Right lobe of liver (tissue), 6 donors: ENCODE results near the gene OS9. TPM values are rescaled to one million over a fixed set of nuclear protein-coding genes. Genes with fewer than 3 reads are reported as not detected.

Experiments used
- ATAC-seq, 4 donors: fragments of 200-7000 bp; cut with Tn5 transposase; one replicate each; pipeline ENCODE4 v1.9.1; 2020; ENCODE audit warnings: mild to moderate bottlenecking in 4 of 4, moderate library complexity in 4 of 4
- DNase-seq, 3 donors: peaks; one replicate each; pipeline ENCODE4 v3.0.0-alpha.2; 2020
- H3K27ac ChIP-seq, 3 donors: fragments of 200-600 bp; one replicate each; pipeline ENCODE4 v1.8.0; 2022
- H3K27me3 ChIP-seq, 2 donors: fragments of 200-600 bp; one replicate each; pipeline ENCODE4 v1.8.0; 2022
- H3K36me3 ChIP-seq, 4 donors: fragments of 200-600 bp; sonication (generic) in 1 of 4; one replicate each; pipeline versions ENCODE4 v1.5.1 to v1.8.0; 2017 to 2022; ENCODE audit warnings: control low read depth in 1 of 4
- H3K4me1 ChIP-seq, 4 donors: fragments of 200-600 bp; sonication (generic) in 1 of 4; one replicate each; pipeline versions ENCODE4 v1.5.1 to v1.8.0; 2017 to 2022; ENCODE audit warnings: control low read depth in 1 of 4
- H3K4me3 ChIP-seq, 3 donors: fragments of 200-600 bp; one replicate each; pipeline ENCODE4 v1.8.0; 2022
- H3K9me3 ChIP-seq, 4 donors: fragments of 200-600 bp; sonication (generic) in 1 of 4; one replicate each; pipeline versions ENCODE4 v1.5.1 to v1.8.0; 2017 to 2022; ENCODE audit warnings: control low read depth in 1 of 4
- POLR2A ChIP-seq: fragments of 450-650 bp; IDR thresholded peaks from one replicate; pipeline ENCODE4 v1.6.1; 2017; ENCODE audit warnings: antibody characterized with exemption, mild to moderate bottlenecking
- WGBS: methylation state at CpG from one replicate; pipeline ENCODE4 v1.1.6; 2018; ENCODE audit warnings: low coverage, low lambda C conversion rate; ENCODE audit not compliant: insufficient coverage; ENCODE audit errors: missing lambda C conversion rate; 5-methylcytosine and 5-hydroxymethylcytosine counted together
- intact Hi-C, 2 donors: fragments of 100-400 bp; cut with DNase I; formaldehyde crosslinking; loops; one replicate each; pipeline versions ENCODE4 v1.11.2 to v1.14.1; 2022
- total RNA-seq, 6 experiments: library from RNA; depleted of rRNA in 2 of 6; stranded (reverse); fragments of >200 nt in 2 of 6; fragmentation: NEBNext Ultra II Directional in 3 of 6; extraction: Animal tissue kit (Norgen Biotek cat#: 25700) in 3 of 6; gene quantifications; one replicate each; pipeline versions ENCODE4 v1.1.0 to v1.2.4, GENCODE V29; 2016 to 2023
- TF ChIP-seq, protein P1 (sequence below), 4 donors: fragments of 200-600 bp in 3 of 4; fragments of 450-650 bp in 1 of 4; IDR thresholded peaks; one replicate each; pipeline versions ENCODE4 v1.5.1 to v1.8.0; 2016 to 2022; ENCODE audit warnings: antibody characterized with exemption in 4 of 4, mild to moderate bottlenecking in 2 of 4
- donor health status: DM: no; HTN: yes; CAD: no.
- donor health status: DM: no; HTN: no; CAD: no.
- donor health status: DM: no; HTN: no; CAD: no.
- donor health status: DM: no; HTN: yes; CAD: no.
- donor health status: DM: no; HTN: yes; CAD: no.

Gene OS9
- total RNA-seq, 6 experiments from 2014 or later: 179 to 245 (median 210) TPM

DNA sequence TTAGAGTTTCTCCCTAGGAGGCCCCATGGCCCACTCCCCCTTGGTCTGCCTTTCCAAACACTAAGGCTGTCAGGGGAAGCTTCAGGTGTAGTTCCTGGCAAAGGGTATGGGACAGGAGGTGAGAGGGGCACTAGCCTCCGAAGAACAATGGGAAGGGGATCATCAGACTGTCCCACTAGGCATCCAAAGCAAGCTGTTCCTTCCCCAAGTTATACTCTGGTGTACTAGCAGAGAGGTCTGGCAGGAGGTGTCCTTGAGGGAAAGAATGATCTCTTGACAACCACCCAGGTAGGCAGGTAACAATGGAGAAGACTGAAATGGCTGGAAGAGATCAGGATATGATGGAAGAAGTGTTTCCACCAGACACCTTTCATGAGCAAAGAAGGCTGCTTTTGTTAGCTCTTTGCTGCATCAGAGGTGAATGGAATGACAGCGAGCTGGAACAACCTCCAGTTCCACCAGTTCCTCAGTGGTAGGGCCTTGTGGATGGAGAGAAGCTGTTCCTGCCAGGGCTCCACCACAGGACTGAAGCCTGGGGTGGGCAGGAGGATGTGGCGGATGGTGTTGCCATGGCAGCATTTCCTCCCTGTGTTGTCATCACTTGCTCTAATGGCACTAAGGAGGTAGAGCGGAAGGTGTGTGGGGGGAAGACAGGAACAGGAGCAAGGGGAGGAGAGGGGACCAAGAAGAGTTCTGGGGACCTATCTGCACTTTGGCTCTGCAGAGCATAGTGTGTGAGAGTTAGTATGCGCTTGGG lies 46.9 kb downstream of the OS9 start:
- Histone ChIP-seq H3K27me3 (peaks cover 0 to 22% of the 10 kb centered on the region in 2 donors), H3K4me1 (peaks cover 0 to 17% (median 6%) of the 10 kb centered on the region in 4 donors), H3K36me3 (no peaks in the 10 kb centered on the region), H3K4me3 (no peak overlapping the region), H3K27ac (no peak overlapping the region), H3K9me3 (no peaks in the 10 kb centered on the region)
- DNase-seq (peak in 1 of 3 donors; percentile 63), ATAC-seq (no peak)
- TF ChIP-seq POLR2A: no peak
- TF ChIP-seq, protein P1, sequence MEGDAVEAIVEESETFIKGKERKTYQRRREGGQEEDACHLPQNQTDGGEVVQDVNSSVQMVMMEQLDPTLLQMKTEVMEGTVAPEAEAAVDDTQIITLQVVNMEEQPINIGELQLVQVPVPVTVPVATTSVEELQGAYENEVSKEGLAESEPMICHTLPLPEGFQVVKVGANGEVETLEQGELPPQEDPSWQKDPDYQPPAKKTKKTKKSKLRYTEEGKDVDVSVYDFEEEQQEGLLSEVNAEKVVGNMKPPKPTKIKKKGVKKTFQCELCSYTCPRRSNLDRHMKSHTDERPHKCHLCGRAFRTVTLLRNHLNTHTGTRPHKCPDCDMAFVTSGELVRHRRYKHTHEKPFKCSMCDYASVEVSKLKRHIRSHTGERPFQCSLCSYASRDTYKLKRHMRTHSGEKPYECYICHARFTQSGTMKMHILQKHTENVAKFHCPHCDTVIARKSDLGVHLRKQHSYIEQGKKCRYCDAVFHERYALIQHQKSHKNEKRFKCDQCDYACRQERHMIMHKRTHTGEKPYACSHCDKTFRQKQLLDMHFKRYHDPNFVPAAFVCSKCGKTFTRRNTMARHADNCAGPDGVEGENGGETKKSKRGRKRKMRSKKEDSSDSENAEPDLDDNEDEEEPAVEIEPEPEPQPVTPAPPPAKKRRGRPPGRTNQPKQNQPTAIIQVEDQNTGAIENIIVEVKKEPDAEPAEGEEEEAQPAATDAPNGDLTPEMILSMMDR (IDR thresholded peaks at IDR 0.05): no peak
- 63% methylated on average over 3 of the region's 5 CpGs for WGBS
- intact Hi-C loops: no loop called here

- peak overlapping the region in 1 of 3 donors; percentile 13 for H3K4me3 ChIP-seq
Measured at GRCh38 chr12:57741413-57741789, 47.5 kb downstream of the OS9 start.

DNA sequence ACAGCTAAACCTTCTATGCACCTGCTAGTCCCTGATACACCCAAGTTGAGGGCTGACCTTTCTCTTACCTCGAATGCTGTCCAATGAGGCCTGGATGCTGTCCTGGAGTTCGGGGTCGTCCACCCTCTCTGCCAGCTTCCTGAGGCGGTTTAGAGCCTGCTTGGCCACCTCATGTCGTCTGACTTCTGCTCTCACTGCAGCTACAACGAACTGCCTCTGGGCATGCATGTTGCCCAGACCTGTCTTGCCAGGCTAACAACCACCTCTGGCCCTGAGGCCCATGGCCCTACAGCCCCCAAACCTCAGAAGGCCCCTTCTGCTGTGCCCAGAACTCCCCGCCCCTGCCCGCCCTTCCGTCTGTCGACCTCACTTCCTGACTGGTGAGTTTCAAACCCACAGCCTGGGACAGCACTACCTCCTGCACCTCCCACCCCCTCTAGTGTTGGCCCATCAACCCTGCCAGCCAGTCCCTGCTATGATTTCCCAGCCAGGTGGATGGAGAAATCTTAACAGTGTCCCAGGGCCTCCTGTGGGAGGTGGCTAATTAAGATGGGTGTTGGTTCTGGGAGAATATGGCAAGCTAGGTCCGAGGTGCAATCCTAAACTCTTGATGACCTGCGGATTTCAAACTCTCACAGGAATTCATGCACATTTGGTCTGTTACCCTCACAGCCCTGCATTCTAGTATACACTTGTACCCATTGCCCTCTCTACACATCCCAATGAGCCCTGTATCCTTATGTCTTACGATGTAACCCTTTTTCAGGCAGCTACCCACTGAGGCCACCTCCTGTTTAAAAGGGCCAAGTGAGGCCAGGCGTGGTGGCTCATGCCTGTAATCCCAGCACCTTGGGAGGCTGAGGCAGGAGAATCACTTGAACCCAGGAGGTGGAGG lies 48.2 kb downstream of the OS9 start:
- 43% methylated on average over 9 of the region's 14 CpGs for WGBS
- Histone ChIP-seq H3K36me3 (peaks cover 0 to 7% (median 2%) of the 10 kb centered on the region in 4 donors), H3K9me3 (no peaks in the 10 kb centered on the region), H3K27me3 (peaks cover 0 to 13% of the 10 kb centered on the region in 2 donors), H3K27ac (peak overlapping the region in 1 of 3 donors; percentile 22), H3K4me1 (peaks cover 0 to 21% (median 5%) of the 10 kb centered on the region in 4 donors), H3K4me3 (peak overlapping the region in 1 of 3 donors; percentile 13)
- ATAC-seq: no peak
- intact Hi-C loops: no loop called here
- peak in 1 of 3 donors; percentile 63 for DNase-seq
- TF ChIP-seq, protein P1 (IDR thresholded peaks at IDR 0.05): peak in 2 of 4 donors; percentile 11 to 13
- no peak for TF ChIP-seq POLR2A

More at GRCh38 chr12:57741413-57741789, 47.5 kb downstream of the OS9 start:
- WGBS: 67% methylated on average over 1 of the region's 1 CpG
- H3K9me3 ChIP-seq: no peaks in the 10 kb centered on the region
- no peak for DNase-seq
- intact Hi-C loops: no loop called here
- H3K4me1 ChIP-seq: peaks cover 0 to 22% (median 6%) of the 10 kb centered on the region in 4 donors
- peaks cover 0 to 18% of the 10 kb centered on the region in 2 donors for H3K27me3 ChIP-seq
- H3K36me3 ChIP-seq: no peaks in the 10 kb centered on the region
- no peak for TF ChIP-seq POLR2A
- peak overlapping the region in 1 of 3 donors; percentile 22 for H3K27ac ChIP-seq
- ATAC-seq: no peak

DNA sequence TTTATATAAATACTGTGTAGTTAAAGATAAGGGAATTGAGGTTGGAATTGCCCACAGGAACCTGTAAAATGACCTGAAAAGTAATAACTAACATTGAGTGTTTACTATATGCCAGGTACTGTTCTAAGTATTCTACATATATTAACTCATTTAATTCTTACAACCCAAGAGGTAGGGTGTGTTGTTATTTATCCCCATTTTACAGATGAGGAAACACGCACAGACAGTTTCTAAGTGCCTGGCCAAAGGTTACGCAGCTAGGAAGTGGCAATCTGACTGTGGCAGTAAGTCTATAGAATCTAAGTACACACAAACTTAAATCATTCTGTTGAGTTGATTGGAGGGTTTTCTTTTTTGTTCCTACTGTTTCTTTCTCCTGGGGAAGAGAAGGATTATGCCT lies 49.8 kb downstream of the OS9 start:
- intact Hi-C loops: no loop called here
- WGBS: 68% methylated on average over 2 of the region's 2 CpGs
- Histone ChIP-seq H3K4me3 (no peak overlapping the region), H3K36me3 (peaks cover 0 to 22% (median 12%) of the 10 kb centered on the region in 4 donors), H3K27ac (no peak overlapping the region), H3K27me3 (no peaks in the 10 kb centered on the region), H3K4me1 (peaks cover 0 to 8% (median 0%) of the 10 kb centered on the region in 4 donors), H3K9me3 (no peaks in the 10 kb centered on the region)
- ATAC-seq: no peak
- no peak for DNase-seq
- TF ChIP-seq, protein P1 (IDR thresholded peaks at IDR 0.05): no peak
- TF ChIP-seq POLR2A: no peak
